ENCODE measurements around the gene ACTA1. TPM values are rescaled to one million over a fixed set of nuclear protein-coding genes. Genes with fewer than 3 reads are reported as not detected.
A peak's percentile ranks its signal among the peaks of the same experiment; 100 is the strongest.

ACTA1 gene
- total and polyA plus RNA-seq, 2 donors (not counting 1 experiment from before 2014, with no cell fraction given), result 0.21 TPM; not detected in 1

DNA sequence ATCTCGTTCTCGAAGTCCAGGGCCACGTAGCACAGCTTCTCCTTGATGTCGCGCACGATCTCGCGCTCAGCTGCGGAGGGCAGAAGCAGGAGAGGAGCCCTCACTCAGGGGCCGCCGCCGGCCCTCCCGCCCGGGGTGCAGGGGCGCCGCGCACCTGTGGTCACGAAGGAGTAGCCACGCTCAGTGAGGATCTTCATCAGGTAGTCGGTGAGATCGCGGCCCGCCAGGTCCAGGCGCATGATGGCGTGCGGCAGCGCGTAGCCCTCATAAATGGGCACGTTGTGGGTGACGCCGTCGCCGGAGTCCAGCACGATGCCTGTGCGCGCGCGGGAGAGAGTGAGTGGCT, 1.8 kb downstream of the ACTA1 start:
- DNase-seq (peak; percentile 27), ATAC-seq (ENCODE audit: low read depth) (no peak)
- CTCF ChIA-PET, result interaction anchor here (0.6 kb wide), 1 partner anchor 68 kb away, joined by 3 read pairs; no protein-coding TSS in a partner anchor
- WGBS (ENCODE audit: insufficient coverage), result 13% methylated on average over 38 of the region's 38 CpGs
- peaks cover 0 to 63% (median 46%) of the 10 kb centered on the region in 4 experiments for H3K27me3 ChIP-seq (replicated peaks in 1 of 4; ENCODE audit: control extremely low read depth in 1 of 4, control insufficient read depth in 3 of 4, insufficient read depth in 4 of 4, low read length in 3 of 4)
- peak overlapping the region; percentile 66 for H3K4me2 ChIP-seq (replicated peaks; ENCODE audit: low read depth, low read length, poor library complexity, severe bottlenecking)
- peak overlapping the region in 2 of 5 experiments; percentile 9 to 21 for H3K4me3 ChIP-seq (ENCODE audit: control extremely low read depth in 1 of 5, extremely low read depth in 1 of 5, insufficient read depth in 1 of 5, low read depth in 2 of 5, low read length in 4 of 5)
- intact Hi-C loops (cut with micrococcal nuclease), result no loop called here
- peak overlapping the region; percentile 27 for H3K9ac ChIP-seq (ENCODE audit: low read length)
- no peak overlapping the region for H3K27ac ChIP-seq (ENCODE audit: low read length in 2 of 2)
- POLR2A ChIA-PET, result no interaction called here
- Mint-ChIP-seq H3K4me3 (peak overlapping the region; percentile 84), H3K27ac (no peak overlapping the region), H3K27me3 (peaks cover 51% of the 10 kb centered on the region), H3K4me1 (peaks cover 14% of the 10 kb centered on the region), H3K9me3 (ENCODE audit: insufficient read depth) (no peaks in the 10 kb centered on the region)
- H4K20me1 ChIP-seq (ENCODE audit: control insufficient read depth, insufficient read depth, low read length, poor library complexity, severe bottlenecking), result no peaks in the 10 kb centered on the region
- peak overlapping the region; percentile 28 for H2AFZ ChIP-seq (ENCODE audit: insufficient read depth, low read depth, low read length, poor library complexity, severe bottlenecking)
- H3K79me2 ChIP-seq (ENCODE audit: control insufficient read depth, insufficient read depth, low read length), result no peaks in the 10 kb centered on the region
- no peaks in the 10 kb centered on the region for H3K36me3 ChIP-seq (replicated peaks in 1 of 2; ENCODE audit: control extremely low read depth in 1 of 2, control insufficient read depth in 1 of 2, extremely low read depth in 1 of 2, insufficient read depth in 2 of 2, low read length in 1 of 2)
- H3K9me3 ChIP-seq (ENCODE audit: control extremely low read depth in 1 of 3, control insufficient read depth in 2 of 3, insufficient read depth in 1 of 3, low read length in 2 of 3), result peaks cover 0 to 26% (median 0%) of the 10 kb centered on the region in 3 donors
- H3K4me1 ChIP-seq (ENCODE audit: control insufficient read depth in 2 of 2, insufficient read depth in 2 of 2, low read length in 2 of 2), result peaks cover 26 to 27% of the 10 kb centered on the region in 2 donors
- TF ChIP-seq, protein P1, sequence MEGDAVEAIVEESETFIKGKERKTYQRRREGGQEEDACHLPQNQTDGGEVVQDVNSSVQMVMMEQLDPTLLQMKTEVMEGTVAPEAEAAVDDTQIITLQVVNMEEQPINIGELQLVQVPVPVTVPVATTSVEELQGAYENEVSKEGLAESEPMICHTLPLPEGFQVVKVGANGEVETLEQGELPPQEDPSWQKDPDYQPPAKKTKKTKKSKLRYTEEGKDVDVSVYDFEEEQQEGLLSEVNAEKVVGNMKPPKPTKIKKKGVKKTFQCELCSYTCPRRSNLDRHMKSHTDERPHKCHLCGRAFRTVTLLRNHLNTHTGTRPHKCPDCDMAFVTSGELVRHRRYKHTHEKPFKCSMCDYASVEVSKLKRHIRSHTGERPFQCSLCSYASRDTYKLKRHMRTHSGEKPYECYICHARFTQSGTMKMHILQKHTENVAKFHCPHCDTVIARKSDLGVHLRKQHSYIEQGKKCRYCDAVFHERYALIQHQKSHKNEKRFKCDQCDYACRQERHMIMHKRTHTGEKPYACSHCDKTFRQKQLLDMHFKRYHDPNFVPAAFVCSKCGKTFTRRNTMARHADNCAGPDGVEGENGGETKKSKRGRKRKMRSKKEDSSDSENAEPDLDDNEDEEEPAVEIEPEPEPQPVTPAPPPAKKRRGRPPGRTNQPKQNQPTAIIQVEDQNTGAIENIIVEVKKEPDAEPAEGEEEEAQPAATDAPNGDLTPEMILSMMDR (IDR thresholded peaks at IDR 0.05), result no peak
- no peak for TF ChIP-seq EZH2 (IDR thresholded peaks at IDR 0.05; ENCODE audit: borderline replicate concordance, insufficient read depth, low read depth, low read length, poor library complexity, severe bottlenecking)

GRCh38 chr1:229431284-229432115, 2.4 kb downstream of the ACTA1 start:
- no peaks in the 10 kb centered on the region for H3K9me3 Mint-ChIP-seq (ENCODE audit: insufficient read depth)
- WGBS (ENCODE audit: insufficient coverage), result 14% methylated on average over 62 of the region's 65 CpGs
- POLR2A ChIA-PET, result no interaction called here
- Histone ChIP-seq H3K27me3 (replicated peaks in 1 of 4; ENCODE audit: control extremely low read depth in 1 of 4, control insufficient read depth in 3 of 4, insufficient read depth in 4 of 4, low read length in 3 of 4) (peaks cover 0 to 69% (median 48%) of the 10 kb centered on the region in 4 experiments), H3K9me3 (ENCODE audit: control extremely low read depth in 1 of 3, control insufficient read depth in 2 of 3, insufficient read depth in 1 of 3, low read length in 2 of 3) (peaks cover 0 to 26% (median 0%) of the 10 kb centered on the region in 3 donors), H3K4me1 (ENCODE audit: control insufficient read depth in 2 of 2, insufficient read depth in 2 of 2, low read length in 2 of 2) (peaks cover 26 to 27% of the 10 kb centered on the region in 2 donors), H3K4me3 (ENCODE audit: control extremely low read depth in 1 of 5, extremely low read depth in 1 of 5, insufficient read depth in 1 of 5, low read depth in 2 of 5, low read length in 4 of 5) (peak overlapping the region in 2 of 5 experiments; percentile 21 to 52), H3K27ac (ENCODE audit: low read length in 2 of 2) (no peak overlapping the region), H2AFZ (ENCODE audit: insufficient read depth, low read depth, low read length, poor library complexity, severe bottlenecking) (peak overlapping the region; percentile 42), H4K20me1 (ENCODE audit: control insufficient read depth, insufficient read depth, low read length, poor library complexity, severe bottlenecking) (no peaks in the 10 kb centered on the region), H3K9ac (ENCODE audit: low read length) (peak overlapping the region; percentile 27), H3K36me3 (replicated peaks in 1 of 2; ENCODE audit: control extremely low read depth in 1 of 2, control insufficient read depth in 1 of 2, extremely low read depth in 1 of 2, insufficient read depth in 2 of 2, low read length in 1 of 2) (no peaks in the 10 kb centered on the region), H3K4me2 (replicated peaks; ENCODE audit: low read depth, low read length, poor library complexity, severe bottlenecking) (peak overlapping the region; percentile 66), H3K79me2 (ENCODE audit: control insufficient read depth, insufficient read depth, low read length) (no peaks in the 10 kb centered on the region)
- H3K4me3 Mint-ChIP-seq, result peak overlapping the region; percentile 84
- intact Hi-C loops (cut with micrococcal nuclease), result no loop called here
- ATAC-seq (ENCODE audit: low read depth), result no peak
- H3K27ac Mint-ChIP-seq, result no peak overlapping the region
- DNase-seq, result peak; percentile 31
- peaks cover 53% of the 10 kb centered on the region for H3K27me3 Mint-ChIP-seq
- CTCF ChIA-PET, result interaction anchor here (0.6 to 1.0 kb wide), 3 partner anchors 11 to 68 kb away, joined by 3 read pairs; no protein-coding TSS in a partner anchor
- TF ChIP-seq, protein P1 (IDR thresholded peaks at IDR 0.05), result no peak
- no peak for TF ChIP-seq EZH2 (IDR thresholded peaks at IDR 0.05; ENCODE audit: borderline replicate concordance, insufficient read depth, low read depth, low read length, poor library complexity, severe bottlenecking)
- peaks cover 14% of the 10 kb centered on the region for H3K4me1 Mint-ChIP-seq

Data from B cell (primary cell).